ENCODE measurements around the gene MIA2. TPM values are rescaled to one million over a fixed set of nuclear protein-coding genes. Genes with fewer than 3 reads are reported as not detected.

MIA2 gene
- polyA plus RNA-seq, 1 of the 3 experiments (the other 2 are of a cell fraction) = 2.6 TPM

GRCh38 chr14:39184628-39185255, 49.0 kb upstream of the MIA2 start (continued):
- TF ChIP-seq FOXM1 (IDR thresholded peaks at IDR 0.05; ENCODE audit: low read depth) (no peak), USF2 (IDR thresholded peaks at IDR 0.05; ENCODE audit: borderline replicate concordance, low read depth, low read length) (no peak), RFX5 (IDR thresholded peaks at IDR 0.05; ENCODE audit: low read length) (no peak), RAD21 (IDR thresholded peaks at IDR 0.05; ENCODE audit: low read length) (no peak), FOSL2 (IDR thresholded peaks at IDR 0.05; ENCODE audit: borderline replicate concordance, low read depth) (no peak), PBX3 (IDR thresholded peaks at IDR 0.05) (no peak), EZH2phosphoT487 (IDR thresholded peaks at IDR 0.05; ENCODE audit: borderline replicate concordance, low read depth) (no peak)

GRCh38 chr14:39185256-39186049, 48.3 kb upstream of the MIA2 start:
- no peak overlapping the region for H3K4me3 ChIP-seq (ENCODE audit: low read depth in 2 of 2, low read length in 1 of 2)
- H3K9me2 ChIP-seq = no peaks in the 10 kb centered on the region
- no peaks in the 10 kb centered on the region for H3K27me3 ChIP-seq (ENCODE audit: insufficient read depth)
- H3K4me1 ChIP-seq (ENCODE audit: control insufficient read depth in 1 of 2, insufficient read depth in 2 of 2, low read depth in 1 of 2, low read length in 1 of 2) = no peaks in the 10 kb centered on the region
- no peaks in the 10 kb centered on the region for H4K20me1 ChIP-seq (ENCODE audit: insufficient read depth)
- H3K9me3 ChIP-seq = no peaks in the 10 kb centered on the region
- no peaks in the 10 kb centered on the region for H3K79me2 ChIP-seq (ENCODE audit: insufficient read depth)
- CTCF ChIA-PET = no interaction called here
- no peak overlapping the region for H2AFZ ChIP-seq (ENCODE audit: low read depth)
- WGBS (ENCODE audit: low lambda C conversion rate) = 88% methylated on average over 5 of the region's 5 CpGs
- no peak overlapping the region for H3K4me2 ChIP-seq
- DNase-seq = no peak
- H3K9ac ChIP-seq = no peak overlapping the region
- H3K27ac ChIP-seq (ENCODE audit: low read depth in 2 of 2, low read length in 1 of 2) = no peak overlapping the region
- POLR2A ChIA-PET = no interaction called here
- peaks cover 17% of the 10 kb centered on the region for H3F3A ChIP-seq (replicated peaks; ENCODE audit: insufficient read depth)
- TF ChIP-seq RAD21 (IDR thresholded peaks at IDR 0.05; ENCODE audit: low read length) = no peak
- peaks cover 20 to 30% of the 10 kb centered on the region in 2 experiments for H3K36me3 ChIP-seq (replicated peaks in 1 of 2; ENCODE audit: control insufficient read depth in 1 of 2, insufficient read depth in 2 of 2, low read length in 1 of 2)

GRCh38 chr14:39186941-39187525, 46.7 kb upstream of the MIA2 start:
- POLR2A ChIA-PET = no interaction called here
- H3K79me2 ChIP-seq (ENCODE audit: insufficient read depth) = no peaks in the 10 kb centered on the region
- no peak overlapping the region for H3K4me3 ChIP-seq (ENCODE audit: low read depth in 2 of 2, low read length in 1 of 2)
- TF ChIP-seq PBX3 (IDR thresholded peaks at IDR 0.05) (no peak), ELF1 (IDR thresholded peaks at IDR 0.05) (no peak), TCF12 (IDR thresholded peaks at IDR 0.05) (no peak), CHD2 (IDR thresholded peaks at IDR 0.05; ENCODE audit: low read length, partially characterized antibody) (no peak), RAD21 (IDR thresholded peaks at IDR 0.05; ENCODE audit: low read length) (no peak), EP300 (IDR thresholded peaks at IDR 0.05; ENCODE audit: borderline replicate concordance in 1 of 2, low read depth in 1 of 2, low read length in 1 of 2) (no peak), USF1 (IDR thresholded peaks at IDR 0.05; ENCODE audit: borderline replicate concordance, low read depth) (no peak), FOXJ3 (CRISPR knock-in tag; IDR thresholded peaks at IDR 0.05) (no peak), SMC3 (IDR thresholded peaks at IDR 0.05; ENCODE audit: low read depth, low read length) (no peak)
- 78% methylated on average over 3 of the region's 4 CpGs for WGBS (ENCODE audit: low lambda C conversion rate)
- H3K27me3 ChIP-seq (ENCODE audit: insufficient read depth) = no peaks in the 10 kb centered on the region
- no peak overlapping the region for H3K9ac ChIP-seq
- no peaks in the 10 kb centered on the region for H3K9me3 ChIP-seq
- no peaks in the 10 kb centered on the region for H4K20me1 ChIP-seq (ENCODE audit: insufficient read depth)
- no peaks in the 10 kb centered on the region for H3K4me1 ChIP-seq (ENCODE audit: control insufficient read depth in 1 of 2, insufficient read depth in 2 of 2, low read depth in 1 of 2, low read length in 1 of 2)
- CTCF ChIA-PET = no interaction called here
- DNase-seq = no peak
- peaks cover 14% of the 10 kb centered on the region in 2 experiments for H3K36me3 ChIP-seq (replicated peaks in 1 of 2; ENCODE audit: control insufficient read depth in 1 of 2, insufficient read depth in 2 of 2, low read length in 1 of 2)
- H3K4me2 ChIP-seq = no peak overlapping the region
- H3F3A ChIP-seq (replicated peaks; ENCODE audit: insufficient read depth) = peaks cover 14% of the 10 kb centered on the region
- no peak overlapping the region for H2AFZ ChIP-seq (ENCODE audit: low read depth)
- no peak overlapping the region for H3K27ac ChIP-seq (ENCODE audit: low read depth in 2 of 2, low read length in 1 of 2)
- no peaks in the 10 kb centered on the region for H3K9me2 ChIP-seq
